HEK293 (cell line): ENCODE data around the gene MYO1C.
A peak's percentile ranks its signal among the peaks of the same experiment; 100 is the strongest.

Source experiments
- EGR2 ChIP-seq: fragments of 450-650 bp; formaldehyde crosslinking; IDR thresholded peaks from 2 replicates; pipeline ENCODE4 v1.5.1; 2016; ENCODE audit warnings: low read depth, missing biosample characterization, missing genetic modification characterization
- GLI4 ChIP-seq: fragments of 450-650 bp; formaldehyde crosslinking; IDR thresholded peaks from 2 replicates; pipeline ENCODE4 v1.5.1; 2016; ENCODE audit warnings: missing biosample characterization, missing genetic modification characterization
- GLIS1 ChIP-seq: fragments of 450-650 bp; formaldehyde crosslinking; IDR thresholded peaks from 2 replicates; pipeline ENCODE4 v1.5.1; 2016; ENCODE audit warnings: missing biosample characterization, missing genetic modification characterization
- KLF16 ChIP-seq: fragments of 450-650 bp; formaldehyde crosslinking; IDR thresholded peaks from 2 replicates; pipeline ENCODE4 v1.5.1; 2017; ENCODE audit warnings: missing biosample characterization, missing genetic modification characterization
- KLF7 ChIP-seq: fragments of 450-650 bp; formaldehyde crosslinking; IDR thresholded peaks from 2 replicates; pipeline ENCODE4 v1.5.1; 2016; ENCODE audit warnings: missing biosample characterization, missing genetic modification characterization, borderline replicate concordance
- PRDM4 ChIP-seq: fragments of 450-650 bp; formaldehyde crosslinking; IDR thresholded peaks from 2 replicates; pipeline ENCODE4 v1.5.1; 2017; ENCODE audit warnings: missing biosample characterization, missing genetic modification characterization
- RBAK ChIP-seq: fragments of 450-650 bp; formaldehyde crosslinking; IDR thresholded peaks from 2 replicates; pipeline ENCODE4 v1.5.1; 2016; ENCODE audit warnings: missing biosample characterization, missing genetic modification characterization
- SCRT2 ChIP-seq: fragments of 450-650 bp; formaldehyde crosslinking; IDR thresholded peaks from 2 replicates; pipeline ENCODE4 v1.5.1; 2016; ENCODE audit warnings: missing biosample characterization, missing genetic modification characterization
- TRIM28 ChIP-seq: IDR thresholded peaks from 2 replicates; pipeline ENCODE4 v1.6.1; 2011; ENCODE audit warnings: low read length, control low read depth, borderline replicate concordance
- WT1 ChIP-seq: fragments of 450-650 bp; formaldehyde crosslinking; IDR thresholded peaks from 2 replicates; pipeline ENCODE4 v1.5.1; 2016; ENCODE audit warnings: missing biosample characterization, missing genetic modification characterization
- ZBTB21 ChIP-seq: fragments of 450-650 bp; formaldehyde crosslinking; IDR thresholded peaks from 2 replicates; pipeline ENCODE4 v1.5.1; 2017; ENCODE audit warnings: missing biosample characterization, missing genetic modification characterization
- ZBTB26 ChIP-seq: fragments of 450-650 bp; formaldehyde crosslinking; optimal IDR thresholded peaks from 2 replicates; pipeline ENCODE3; 2016; ENCODE audit warnings: missing biosample characterization, mild to moderate bottlenecking, missing genetic modification characterization
- ZBTB7A ChIP-seq: fragments of 450-650 bp; formaldehyde crosslinking; IDR thresholded peaks from 2 replicates; pipeline ENCODE4 v1.5.1; 2016; ENCODE audit warnings: low read depth, missing biosample characterization, missing genetic modification characterization
- ZFP3 ChIP-seq: fragments of 450-650 bp; formaldehyde crosslinking; IDR thresholded peaks from 2 replicates; pipeline ENCODE4 v1.5.1; 2016; ENCODE audit warnings: low read depth, missing biosample characterization, missing genetic modification characterization
- ZFP69B ChIP-seq: fragments of 450-650 bp; formaldehyde crosslinking; IDR thresholded peaks from 2 replicates; pipeline ENCODE4 v1.5.1; 2016; ENCODE audit warnings: missing biosample characterization, missing genetic modification characterization
- ZNF169 ChIP-seq: fragments of 450-650 bp; formaldehyde crosslinking; IDR thresholded peaks from 2 replicates; pipeline ENCODE4 v1.5.1; 2016; ENCODE audit warnings: missing biosample characterization, missing genetic modification characterization
- ZNF214 ChIP-seq: fragments of 450-650 bp; formaldehyde crosslinking; IDR thresholded peaks from 2 replicates; pipeline ENCODE4 v1.5.1; 2017; ENCODE audit warnings: missing biosample characterization, mild to moderate bottlenecking, missing genetic modification characterization, borderline replicate concordance
- ZNF280C ChIP-seq: fragments of 450-650 bp; formaldehyde crosslinking; IDR thresholded peaks from 2 replicates; pipeline ENCODE4 v1.5.1; 2016; ENCODE audit warnings: missing biosample characterization, missing genetic modification characterization
- ZNF280D ChIP-seq: fragments of 450-650 bp; formaldehyde crosslinking; IDR thresholded peaks from 2 replicates; pipeline ENCODE4 v1.5.1; 2016; ENCODE audit warnings: missing biosample characterization, missing genetic modification characterization
- ZNF362 ChIP-seq: fragments of 450-650 bp; formaldehyde crosslinking; IDR thresholded peaks from 2 replicates; pipeline ENCODE4 v1.5.1; 2016; ENCODE audit warnings: missing biosample characterization, missing genetic modification characterization
- ZNF366 ChIP-seq: fragments of 450-650 bp; formaldehyde crosslinking; conservative IDR thresholded peaks from 2 replicates; pipeline ENCODE4 v1.5.1; 2016; ENCODE audit warnings: missing biosample characterization, missing genetic modification characterization
- ZNF580 ChIP-seq: fragments of 450-650 bp; formaldehyde crosslinking; IDR thresholded peaks from 2 replicates; pipeline ENCODE4 v1.5.1; 2016; ENCODE audit warnings: missing biosample characterization, missing genetic modification characterization
- ZNF670 ChIP-seq: fragments of 450-650 bp; formaldehyde crosslinking; IDR thresholded peaks from 2 replicates; pipeline ENCODE4 v1.5.1; 2016; ENCODE audit warnings: missing biosample characterization, missing genetic modification characterization, low read depth
- ZNF677 ChIP-seq: fragments of 450-650 bp; IDR thresholded peaks from 2 replicates; pipeline ENCODE4 v1.5.0; 2018; ENCODE audit warnings: missing biosample characterization, mild to moderate bottlenecking, missing genetic modification characterization, moderate library complexity
- ZNF704 ChIP-seq: fragments of 450-650 bp; formaldehyde crosslinking; IDR thresholded peaks from 2 replicates; pipeline ENCODE4 v1.5.1; 2016; ENCODE audit warnings: missing biosample characterization, missing genetic modification characterization
- ZNF768 ChIP-seq: fragments of 450-650 bp; formaldehyde crosslinking; IDR thresholded peaks from 2 replicates; pipeline ENCODE4 v1.5.1; 2018; ENCODE audit warnings: missing biosample characterization, mild to moderate bottlenecking, missing genetic modification characterization
- ZNF791 ChIP-seq: fragments of 450-650 bp; formaldehyde crosslinking; IDR thresholded peaks from 2 replicates; pipeline ENCODE4 v1.5.1; 2016; ENCODE audit warnings: missing biosample characterization, missing genetic modification characterization
- ZNF792 ChIP-seq: fragments of 450-650 bp; formaldehyde crosslinking; IDR thresholded peaks from 2 replicates; pipeline ENCODE4 v1.5.1; 2016; ENCODE audit warnings: missing biosample characterization, missing genetic modification characterization
- ZNF830 ChIP-seq: fragments of 450-650 bp; IDR thresholded peaks from 2 replicates; pipeline ENCODE4 v1.5.0; 2018; ENCODE audit warnings: missing biosample characterization, missing genetic modification characterization, low read depth, mild to moderate bottlenecking, moderate library complexity

The MYO1C gene

GRCh38 chr17:1516388-1517161 lies 24.1 kb upstream of the MYO1C start, which contains the start of gene INPP5K (continued):
- TF ChIP-seq ZNF280C (tag by site-specific recombination): no peak
- TF ChIP-seq ZNF362 (tag by site-specific recombination): no peak
- no peak for TF ChIP-seq ZNF280D (tag by site-specific recombination)
- no peak for TF ChIP-seq ZNF830 (tag by site-specific recombination)
- TF ChIP-seq ZNF677 (tag by site-specific recombination): no peak
- TF ChIP-seq GLIS1: peak; percentile 32
- no peak for TF ChIP-seq ZFP3 (tag by site-specific recombination)
- TF ChIP-seq ZNF366 (tag by site-specific recombination): no peak
- TF ChIP-seq ZNF768 (tag by site-specific recombination): no peak
- TF ChIP-seq ZFP69B: no peak
- TF ChIP-seq GLI4 (tag by site-specific recombination): no peak
- TF ChIP-seq KLF16 (tag by site-specific recombination): 0 out of 2 replicates have a peak, but pooled peaks have one; percentile 65
- TF ChIP-seq ZNF791: no peak
- TF ChIP-seq ZBTB7A (tag by site-specific recombination): peak; percentile 28; the same call in 1 of the 2 replicates
- no peak for TF ChIP-seq ZNF580 (tag by site-specific recombination)
- TF ChIP-seq ZBTB26 (tag by site-specific recombination): peak; percentile 99
- TF ChIP-seq ZNF704 (tag by site-specific recombination): no peak
- no peak for TF ChIP-seq PRDM4 (tag by site-specific recombination)
- no peak for TF ChIP-seq ZBTB21 (tag by site-specific recombination)
- no peak for TF ChIP-seq ZNF670
- TF ChIP-seq KLF7 (tag by site-specific recombination): no peak
- TF ChIP-seq ZNF169 (tag by site-specific recombination): no peak
- no peak for TF ChIP-seq RBAK (tag by site-specific recombination)
- no peak for TF ChIP-seq TRIM28
- peak; percentile 61; the same call in 1 of the 2 replicates for TF ChIP-seq SCRT2
- no peak for TF ChIP-seq WT1 (tag by site-specific recombination)
- no peak for TF ChIP-seq ZNF792 (tag by site-specific recombination)
- no peak for TF ChIP-seq ZNF214 (tag by site-specific recombination)
- TF ChIP-seq EGR2: no peak; the same call in 1 of the 2 replicates
